Middle frontal gyrus (tissue), 1 donor: Measurements from ENCODE around the gene RGMA.

Experiments used
- DNase-seq: peaks from one replicate; pipeline ENCODE4 v3.0.0-alpha.2; 2015; ENCODE audit warnings: low spot score; ENCODE audit errors: extremely low spot score

Gene RGMA

DNA sequence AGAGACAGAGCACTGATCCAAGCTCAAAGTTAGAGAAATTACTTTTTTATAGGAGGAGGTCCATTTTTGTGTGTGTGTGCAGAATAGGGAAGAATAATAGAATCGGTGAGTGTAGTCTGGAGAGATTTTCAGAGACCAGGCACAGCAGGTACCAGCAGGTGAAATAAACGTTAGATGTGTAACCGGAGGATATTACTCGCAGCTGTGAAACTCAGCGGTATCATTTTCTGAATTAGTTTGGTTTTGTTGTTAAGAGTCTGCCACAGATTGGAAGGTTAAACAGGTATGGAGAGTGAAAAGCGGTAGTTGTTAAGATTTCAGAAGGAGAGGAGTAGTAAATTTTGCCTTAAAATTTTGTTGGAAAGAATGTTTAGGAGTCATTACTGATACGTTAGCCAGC lies 69.9 kb downstream of the RGMA start:
- no peak for DNase-seq

DNA sequence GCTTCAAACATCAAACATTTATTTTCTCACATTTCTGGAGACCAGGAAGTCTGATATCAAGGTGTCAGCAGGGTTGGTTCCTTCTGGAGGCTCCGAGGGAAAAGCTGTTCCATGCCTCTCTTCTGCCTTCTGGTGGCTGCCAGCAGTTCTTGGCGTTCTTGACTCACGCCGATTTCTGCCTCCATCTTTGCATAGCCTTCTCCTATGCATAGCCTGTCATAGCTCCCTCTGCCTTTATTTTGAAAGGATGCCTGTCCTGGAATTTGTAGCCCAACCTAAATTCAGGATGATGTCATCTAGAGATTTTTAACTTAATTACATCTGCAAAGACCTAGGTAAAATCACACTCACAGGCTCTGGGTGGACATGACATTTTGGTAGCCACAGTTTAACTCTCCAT lies 70.4 kb downstream of the RGMA start:
- DNase-seq = no peak

DNA sequence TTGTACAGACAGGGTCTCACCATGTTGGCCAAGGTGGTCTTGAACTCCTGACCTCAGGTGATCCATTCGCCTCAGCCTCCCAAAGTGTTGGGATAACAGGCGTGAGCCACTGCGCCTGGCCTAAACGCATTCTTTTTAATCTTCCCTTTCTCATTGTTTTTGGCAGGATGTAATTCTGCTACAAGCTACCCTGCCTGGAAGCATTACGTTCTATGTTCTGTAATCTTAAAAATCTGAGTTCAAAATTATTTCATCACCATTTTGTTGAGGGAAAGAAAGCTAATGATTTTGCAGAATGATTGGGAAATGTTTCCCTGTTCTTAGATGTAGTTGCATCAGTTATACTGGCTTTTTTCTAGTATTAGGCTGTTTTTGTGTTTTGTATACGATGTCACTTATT lies 71.5 kb downstream of the RGMA start:
- no peak for DNase-seq

DNA sequence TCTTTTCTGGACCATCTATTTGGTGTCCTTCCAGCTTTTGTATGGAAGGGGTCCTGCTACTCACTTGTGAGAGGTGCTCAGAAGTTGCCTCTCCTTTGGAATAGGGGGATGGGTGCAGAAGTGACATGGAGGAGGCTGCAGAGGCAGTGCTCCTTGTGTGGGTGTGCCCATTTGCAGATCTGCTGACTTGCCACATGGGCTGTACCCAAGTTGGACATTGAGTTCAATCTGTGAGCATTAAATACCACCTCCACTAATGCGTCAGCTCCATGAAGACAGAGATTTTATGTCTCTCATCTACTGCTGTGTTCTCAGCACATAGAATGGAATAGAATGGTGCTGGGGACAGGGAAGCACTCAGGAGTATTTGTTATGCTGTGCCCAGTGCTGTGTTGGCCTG lies 76.2 kb downstream of the RGMA start:
- no peak for DNase-seq

DNA sequence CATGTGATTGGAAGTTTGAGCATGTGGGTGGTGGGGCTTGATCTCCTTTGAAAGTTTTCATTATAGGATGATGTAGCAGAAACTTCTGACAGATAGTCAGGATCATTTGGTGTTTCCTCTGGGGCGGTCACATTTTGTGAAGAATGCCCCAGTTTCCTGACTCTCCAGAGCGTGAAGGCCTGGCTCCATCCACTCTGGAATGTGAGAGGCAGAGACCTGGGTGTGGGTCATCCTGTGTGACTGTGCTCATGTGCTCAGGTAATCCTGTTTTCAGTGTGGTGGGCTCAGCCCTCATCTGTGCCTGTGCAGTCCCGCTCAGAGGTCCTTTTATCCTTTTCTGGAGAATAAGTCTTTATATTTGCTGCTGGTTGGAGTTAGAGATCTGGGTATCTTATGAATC lies 81.0 kb downstream of the RGMA start:
- no peak for DNase-seq

DNA sequence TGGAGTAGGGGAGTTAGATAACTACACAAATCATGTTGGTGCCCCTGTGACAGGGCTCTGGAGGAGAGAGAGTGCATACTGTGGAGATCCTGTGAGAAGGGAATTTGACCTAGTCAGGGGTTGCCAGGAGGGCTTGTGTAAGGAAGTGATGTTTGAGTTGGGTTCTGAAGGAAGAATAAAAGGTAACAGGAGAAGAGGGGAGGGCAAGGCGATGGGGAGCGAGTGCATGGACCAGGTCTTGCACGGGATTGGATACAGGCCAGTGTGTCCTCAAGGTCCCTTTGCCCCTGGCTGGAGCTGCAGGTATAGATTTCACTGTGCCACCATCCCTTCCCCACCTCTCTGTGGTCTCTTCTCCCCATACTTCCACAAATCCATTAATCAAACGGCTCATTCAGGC lies 83.9 kb downstream of the RGMA start:
- no peak for DNase-seq

DNA sequence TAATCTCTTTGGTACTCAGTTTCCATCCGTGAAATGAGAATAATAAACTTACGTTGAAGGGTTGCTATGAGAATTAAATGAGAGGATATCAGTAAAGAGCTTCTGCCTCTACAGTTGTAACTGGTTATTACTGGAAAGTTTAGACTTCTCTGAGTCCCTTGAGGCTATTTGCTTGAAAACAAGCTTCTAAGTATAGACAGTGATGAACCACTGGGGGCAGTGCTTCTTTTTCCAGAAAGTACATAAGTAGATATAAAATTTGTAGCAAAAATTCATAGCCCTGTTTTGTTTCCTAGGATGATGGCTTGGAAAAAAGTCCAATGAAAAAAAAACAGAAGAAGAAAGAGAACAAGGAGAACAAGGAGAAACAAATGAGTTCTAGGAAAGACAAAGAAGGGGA lies 87.1 kb downstream of the RGMA start:
- no peak for DNase-seq

DNA sequence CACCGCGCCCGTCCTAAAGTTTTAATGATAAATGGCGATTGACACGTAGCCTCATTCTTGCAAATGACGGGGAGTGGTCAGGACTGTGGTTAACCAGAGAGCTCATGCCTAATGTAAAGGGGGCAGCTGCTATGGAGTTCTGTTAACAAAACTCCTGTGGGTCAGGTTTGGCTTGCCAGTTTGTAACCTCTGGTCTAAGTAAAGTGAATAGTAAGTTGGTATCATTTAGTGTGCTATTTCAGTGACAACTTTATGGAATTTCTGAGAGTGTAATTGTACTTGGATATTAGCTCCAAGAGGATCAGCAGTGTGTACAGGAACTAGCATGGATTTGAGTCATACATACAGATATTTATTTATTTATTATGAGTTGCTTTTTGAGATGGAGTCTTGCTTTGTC lies 87.9 kb downstream of the RGMA start:
- DNase-seq = no peak

DNA sequence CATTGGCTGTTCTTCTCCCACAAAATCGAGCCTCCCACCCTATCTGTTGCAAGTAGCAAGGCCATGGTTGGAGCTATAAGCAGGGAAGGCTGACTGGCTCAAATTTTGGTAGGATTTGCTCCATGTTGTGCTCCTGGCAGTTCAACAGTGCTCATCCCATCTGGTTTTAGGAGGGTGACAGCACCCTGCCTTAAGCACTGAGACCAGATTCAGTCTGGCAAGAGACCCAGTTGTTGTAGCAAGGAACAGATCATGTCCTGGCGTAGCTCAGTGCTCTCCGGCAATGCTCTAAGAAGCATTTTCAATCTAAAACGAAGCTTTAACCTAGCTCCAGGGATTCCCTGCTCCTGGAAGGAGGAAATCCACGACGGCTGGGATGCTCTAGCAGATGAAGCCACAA lies 91.2 kb downstream of the RGMA start:
- DNase-seq = no peak

DNA sequence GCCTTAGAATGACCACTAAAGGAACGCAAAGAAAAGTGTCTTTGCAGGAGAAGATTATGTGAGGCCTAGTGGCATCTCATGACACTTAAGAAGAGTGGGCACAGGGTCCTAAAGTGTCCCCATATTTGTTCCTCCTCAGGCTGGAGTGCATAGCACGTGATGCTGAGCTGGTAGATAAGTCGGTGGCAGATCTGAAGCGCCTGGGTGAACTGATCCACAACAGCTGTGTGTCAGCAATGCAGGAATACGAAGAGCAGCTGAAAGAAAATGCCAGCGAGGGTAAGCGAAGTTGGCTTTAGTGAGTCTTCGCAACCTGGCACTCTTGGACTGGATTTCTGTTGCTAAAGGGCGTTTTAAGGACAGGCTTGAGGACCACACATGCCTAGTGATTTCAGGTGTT lies 96.3 kb downstream of the RGMA start:
- DNase-seq = no peak

DNA sequence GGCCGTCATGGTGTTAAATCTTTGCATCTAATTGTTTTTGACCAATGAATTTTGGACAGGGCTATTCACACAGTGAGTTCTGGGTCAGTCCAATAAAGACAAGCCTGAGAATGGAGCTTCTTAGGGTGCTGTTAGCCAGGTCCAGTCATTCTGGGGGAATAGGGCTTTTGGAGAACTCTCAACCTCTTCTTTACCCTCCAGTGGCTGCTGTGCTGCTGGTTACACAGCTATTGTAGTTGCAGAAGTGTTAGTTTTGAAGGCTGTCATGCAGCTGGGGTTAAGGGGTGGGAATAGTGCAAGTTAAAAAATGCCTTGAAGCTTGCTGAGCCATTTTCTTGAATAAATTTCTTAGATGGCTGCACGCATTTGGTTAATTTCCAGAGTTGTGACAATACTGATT lies 99.0 kb downstream of the RGMA start:
- no peak for DNase-seq

DNA sequence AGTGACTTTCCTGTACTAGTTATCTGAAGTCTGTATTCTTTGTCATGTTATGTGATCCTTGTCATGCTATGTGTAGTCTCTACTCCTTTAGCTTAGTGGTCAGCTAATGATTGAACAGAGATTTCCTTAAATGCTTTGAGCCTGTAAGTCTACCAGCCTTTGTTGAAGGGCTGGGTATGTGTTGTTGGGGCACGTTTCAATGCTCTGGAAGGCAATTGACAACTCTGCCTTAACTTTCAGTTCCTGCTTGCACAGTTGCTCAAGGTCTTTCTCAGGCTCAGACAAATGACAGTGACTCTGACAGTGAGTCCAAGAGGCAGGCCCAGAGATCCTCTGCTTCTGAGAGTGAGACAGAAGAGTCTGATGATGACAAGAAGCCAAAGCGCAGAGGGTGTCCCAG lies 99.5 kb downstream of the RGMA start:
- DNase-seq = no peak
